Measurements from ENCODE around the gene CNR2. TPM values are rescaled to one million over a fixed set of nuclear protein-coding genes. Genes with fewer than 3 reads are reported as not detected.

CNR2 gene
- polyA plus RNA-seq, 1 experiment = not detected

- Histone ChIP-seq H3K27me3 (ENCODE audit: control insufficient read depth, insufficient read depth, low read length) (no peaks in the 10 kb centered on the region), H3K36me3 (ENCODE audit: control insufficient read depth, insufficient read depth, low read length) (no peaks in the 10 kb centered on the region), H3K4me3 (ENCODE audit: low read depth, low read length) (no peak overlapping the region)
- ChIA-PET CTCF (interaction anchor here (0.7 to 1.5 kb wide), 4 partner anchors 23 to 185 kb away, joined by 3 to 4 read pairs (median 4); no protein-coding TSS in a partner anchor), POLR2A (no interaction called here)
- TF ChIP-seq, protein P1, sequence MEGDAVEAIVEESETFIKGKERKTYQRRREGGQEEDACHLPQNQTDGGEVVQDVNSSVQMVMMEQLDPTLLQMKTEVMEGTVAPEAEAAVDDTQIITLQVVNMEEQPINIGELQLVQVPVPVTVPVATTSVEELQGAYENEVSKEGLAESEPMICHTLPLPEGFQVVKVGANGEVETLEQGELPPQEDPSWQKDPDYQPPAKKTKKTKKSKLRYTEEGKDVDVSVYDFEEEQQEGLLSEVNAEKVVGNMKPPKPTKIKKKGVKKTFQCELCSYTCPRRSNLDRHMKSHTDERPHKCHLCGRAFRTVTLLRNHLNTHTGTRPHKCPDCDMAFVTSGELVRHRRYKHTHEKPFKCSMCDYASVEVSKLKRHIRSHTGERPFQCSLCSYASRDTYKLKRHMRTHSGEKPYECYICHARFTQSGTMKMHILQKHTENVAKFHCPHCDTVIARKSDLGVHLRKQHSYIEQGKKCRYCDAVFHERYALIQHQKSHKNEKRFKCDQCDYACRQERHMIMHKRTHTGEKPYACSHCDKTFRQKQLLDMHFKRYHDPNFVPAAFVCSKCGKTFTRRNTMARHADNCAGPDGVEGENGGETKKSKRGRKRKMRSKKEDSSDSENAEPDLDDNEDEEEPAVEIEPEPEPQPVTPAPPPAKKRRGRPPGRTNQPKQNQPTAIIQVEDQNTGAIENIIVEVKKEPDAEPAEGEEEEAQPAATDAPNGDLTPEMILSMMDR (IDR thresholded peaks at IDR 0.05; ENCODE audit: insufficient read depth, low read depth, low read length) = no peak
- DNase-seq (ENCODE audit: low read depth) = no peak
Observed at GRCh38 chr1:23957096-23957495, 43.9 kb upstream of the CNR2 start.

DNA sequence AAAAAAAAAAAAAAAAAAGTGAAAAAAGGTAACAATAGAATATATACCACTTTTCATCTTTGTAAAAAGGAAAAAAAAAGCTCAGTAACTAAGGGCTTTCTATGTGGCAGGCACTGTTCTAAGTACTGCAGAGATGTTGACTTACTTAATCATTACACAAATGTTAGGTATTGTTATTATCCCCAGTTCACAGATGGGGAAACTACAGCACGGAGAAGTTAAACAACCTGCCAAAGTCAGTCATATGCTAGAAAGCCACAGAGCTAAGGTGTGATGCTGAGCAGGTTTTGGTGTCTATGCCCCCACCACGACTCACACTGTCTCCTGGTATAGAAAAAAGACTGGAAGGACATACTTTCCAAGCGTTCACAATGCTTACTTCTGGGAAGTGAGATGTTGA lies 39.9 kb upstream of the CNR2 start:
- POLR2A ChIA-PET = interaction anchor here (0.5 kb wide), 1 partner anchor 39 kb away, joined by 3 read pairs; no protein-coding TSS in a partner anchor
- Histone ChIP-seq H3K4me3 (ENCODE audit: low read depth, low read length) (no peak overlapping the region), H3K27me3 (ENCODE audit: control insufficient read depth, insufficient read depth, low read length) (no peaks in the 10 kb centered on the region), H3K36me3 (ENCODE audit: control insufficient read depth, insufficient read depth, low read length) (no peaks in the 10 kb centered on the region)
- CTCF ChIA-PET = interaction anchor here (1.5 kb wide), 1 partner anchor 181 kb away, joined by 3 read pairs; no protein-coding TSS in a partner anchor
- no peak for DNase-seq (ENCODE audit: low read depth)
- TF ChIP-seq, protein P1 (IDR thresholded peaks at IDR 0.05; ENCODE audit: insufficient read depth, low read depth, low read length) = no peak

DNA sequence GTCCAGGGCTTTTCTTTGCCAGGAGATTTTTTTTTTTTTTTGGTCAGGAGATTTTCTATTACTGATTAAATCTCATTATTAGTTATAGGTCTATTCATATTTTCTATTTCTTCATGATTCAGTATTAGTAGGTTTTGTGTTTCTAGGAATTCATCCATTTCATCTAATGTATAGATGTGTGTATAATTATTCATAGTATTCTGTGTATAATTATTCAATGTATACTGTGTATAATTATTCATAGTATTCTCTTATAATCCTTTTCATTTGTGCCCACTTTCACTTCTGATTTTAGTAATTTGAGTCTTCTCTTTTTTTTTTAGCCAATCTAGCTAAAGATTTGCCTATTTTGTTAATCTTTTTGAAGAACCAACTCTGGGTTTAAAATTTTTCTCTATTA lies 34.2 kb upstream of the CNR2 start:
- TF ChIP-seq, protein P1 (IDR thresholded peaks at IDR 0.05; ENCODE audit: insufficient read depth, low read depth, low read length) = no peak
- POLR2A ChIA-PET = no interaction called here

DNA sequence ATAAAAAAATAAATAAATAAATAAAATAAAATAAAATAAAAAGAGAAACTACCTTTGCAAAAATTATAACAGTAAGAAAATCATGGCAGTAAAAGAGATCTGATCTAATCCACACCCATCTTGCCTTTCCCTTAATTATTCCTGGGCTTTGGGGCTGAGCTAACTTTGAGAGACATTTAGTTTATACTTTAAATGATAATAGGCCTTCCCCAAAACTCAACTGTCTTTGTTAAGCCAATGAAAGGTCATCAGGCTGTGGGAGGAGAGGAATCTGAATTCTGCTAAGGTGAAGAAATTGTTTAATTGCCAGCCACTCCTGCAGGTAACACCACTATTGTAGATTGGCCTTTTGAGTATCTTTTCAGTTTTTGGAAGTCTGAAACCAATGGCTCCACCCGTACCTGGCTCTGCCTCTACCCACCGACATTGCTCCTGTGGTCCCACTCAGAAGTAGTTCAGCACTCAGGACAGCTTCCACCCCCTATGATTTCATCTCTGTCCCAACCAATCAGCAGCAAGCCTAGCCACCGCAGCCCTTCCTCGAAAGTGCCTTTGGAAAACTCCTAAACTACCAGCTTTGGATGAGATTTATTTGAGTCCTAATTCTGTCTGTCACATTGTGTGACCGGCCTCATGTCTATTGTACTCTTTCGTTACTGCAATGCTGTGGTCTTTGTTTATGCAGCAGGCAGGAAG lies 23.5 kb upstream of the CNR2 start:
- no peaks in the 10 kb centered on the region for H3K27me3 ChIP-seq (ENCODE audit: control insufficient read depth, insufficient read depth, low read length)
- TF ChIP-seq, protein P1 (IDR thresholded peaks at IDR 0.05; ENCODE audit: insufficient read depth, low read depth, low read length) = no peak
- no peaks in the 10 kb centered on the region for H3K36me3 ChIP-seq (ENCODE audit: control insufficient read depth, insufficient read depth, low read length)
- DNase-seq (ENCODE audit: low read depth) = no peak
- no peak overlapping the region for H3K4me3 ChIP-seq (ENCODE audit: low read depth, low read length)
- ChIA-PET POLR2A (no interaction called here), CTCF (interaction anchor here (0.7 kb wide), 1 partner anchor 12 kb away, joined by 3 read pairs; no protein-coding TSS in a partner anchor)

More for the DNA sequence above, 34.2 kb upstream of the CNR2 start:
- Histone ChIP-seq H3K4me3 (ENCODE audit: low read depth, low read length) (no peak overlapping the region), H3K36me3 (ENCODE audit: control insufficient read depth, insufficient read depth, low read length) (no peaks in the 10 kb centered on the region), H3K27me3 (ENCODE audit: control insufficient read depth, insufficient read depth, low read length) (no peaks in the 10 kb centered on the region; the same call in none of the 2 replicates)
- no peak for DNase-seq (ENCODE audit: low read depth)
- CTCF ChIA-PET = interaction anchor here (1.6 kb wide), 1 partner anchor 16 kb away, joined by 7 read pairs; no protein-coding TSS in a partner anchor

- H3K27me3 ChIP-seq (ENCODE audit: control insufficient read depth, insufficient read depth, low read length) = peaks cover 1% of the 10 kb centered on the region; the same call in 1 of the 2 replicates
- TF ChIP-seq, protein P1 (IDR thresholded peaks at IDR 0.05; ENCODE audit: insufficient read depth, low read depth, low read length) = no peak
- POLR2A ChIA-PET = no interaction called here
- CTCF ChIA-PET = interaction anchor here (0.6 to 2.8 kb wide), 4 partner anchors 15 to 151 kb away, joined by 3 to 7 read pairs (median 4); no protein-coding TSS in a partner anchor
- H3K36me3 ChIP-seq (ENCODE audit: control insufficient read depth, insufficient read depth, low read length) = no peaks in the 10 kb centered on the region
- no peak overlapping the region for H3K4me3 ChIP-seq (ENCODE audit: low read depth, low read length)
- no peak for DNase-seq (ENCODE audit: low read depth)
Observed at GRCh38 chr1:23931491-23931880, 18.3 kb upstream of the CNR2 start.
